ENCODE data around the gene TOM1L1. TPM values are rescaled to one million over a fixed set of nuclear protein-coding genes. Genes with fewer than 3 reads are reported as not detected.

TOM1L1 gene
- total and polyA plus RNA-seq, 7 donors, result 23.0 to 61.7 (median 30.5) TPM

DNA sequence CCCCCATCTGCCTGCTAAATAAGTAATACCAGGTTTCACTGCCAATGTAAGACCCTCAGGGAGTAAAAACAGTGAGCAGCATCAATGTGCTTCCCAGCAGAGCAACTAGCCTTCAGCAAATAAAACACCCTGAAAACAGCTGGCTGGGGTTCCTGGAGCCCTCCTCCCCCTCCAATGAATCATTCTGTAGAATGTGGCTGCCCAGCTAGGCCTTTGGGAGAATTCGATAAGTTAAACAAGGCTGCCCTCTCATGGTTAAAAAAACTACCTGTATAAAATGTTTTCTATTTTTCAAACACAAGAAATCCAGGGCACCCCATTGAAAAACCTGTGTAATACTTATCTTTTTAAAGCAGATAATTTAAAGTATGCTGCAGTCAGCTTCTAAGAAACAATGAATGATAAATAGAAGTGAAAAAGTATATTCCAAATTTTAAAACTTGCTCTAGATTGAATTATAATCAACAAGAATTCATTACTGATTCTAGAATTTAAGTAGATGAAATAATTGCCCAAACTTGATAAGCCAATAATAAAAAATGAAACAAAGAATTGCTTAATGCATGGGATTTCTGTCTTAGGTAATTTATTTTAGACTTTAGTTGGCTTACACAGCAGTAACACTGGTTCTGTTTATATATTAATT lies 9.4 kb upstream of the TOM1L1 start:
- WGBS, 2 donors, result 2 to 3% methylated on average over 1 of the region's 1 CpG
- Histone ChIP-seq H3K4me3 (no peak overlapping the region), H3K4me1 (peaks cover 0 to 3% (median 0%) of the 10 kb centered on the region in 4 donors), H3K36me3 (no peaks in the 10 kb centered on the region), H3K27ac (no peak overlapping the region), H3K27me3 (no peaks in the 10 kb centered on the region), H3K9me3 (no peaks in the 10 kb centered on the region)
- TF ChIP-seq, protein P1, sequence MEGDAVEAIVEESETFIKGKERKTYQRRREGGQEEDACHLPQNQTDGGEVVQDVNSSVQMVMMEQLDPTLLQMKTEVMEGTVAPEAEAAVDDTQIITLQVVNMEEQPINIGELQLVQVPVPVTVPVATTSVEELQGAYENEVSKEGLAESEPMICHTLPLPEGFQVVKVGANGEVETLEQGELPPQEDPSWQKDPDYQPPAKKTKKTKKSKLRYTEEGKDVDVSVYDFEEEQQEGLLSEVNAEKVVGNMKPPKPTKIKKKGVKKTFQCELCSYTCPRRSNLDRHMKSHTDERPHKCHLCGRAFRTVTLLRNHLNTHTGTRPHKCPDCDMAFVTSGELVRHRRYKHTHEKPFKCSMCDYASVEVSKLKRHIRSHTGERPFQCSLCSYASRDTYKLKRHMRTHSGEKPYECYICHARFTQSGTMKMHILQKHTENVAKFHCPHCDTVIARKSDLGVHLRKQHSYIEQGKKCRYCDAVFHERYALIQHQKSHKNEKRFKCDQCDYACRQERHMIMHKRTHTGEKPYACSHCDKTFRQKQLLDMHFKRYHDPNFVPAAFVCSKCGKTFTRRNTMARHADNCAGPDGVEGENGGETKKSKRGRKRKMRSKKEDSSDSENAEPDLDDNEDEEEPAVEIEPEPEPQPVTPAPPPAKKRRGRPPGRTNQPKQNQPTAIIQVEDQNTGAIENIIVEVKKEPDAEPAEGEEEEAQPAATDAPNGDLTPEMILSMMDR (IDR thresholded peaks at IDR 0.05), result no peak
- TF ChIP-seq EP300 (IDR thresholded peaks at IDR 0.05) (no peak), POLR2A (IDR thresholded peaks at IDR 0.05) (no peak), POLR2AphosphoS5 (IDR thresholded peaks at IDR 0.05) (no peak)
- intact Hi-C loops (cut with DNase I), result loop anchor here (5.0 kb wide), 1 partner anchor 1859 kb away; no protein-coding TSS in a partner anchor
- no peak for DNase-seq

DNA sequence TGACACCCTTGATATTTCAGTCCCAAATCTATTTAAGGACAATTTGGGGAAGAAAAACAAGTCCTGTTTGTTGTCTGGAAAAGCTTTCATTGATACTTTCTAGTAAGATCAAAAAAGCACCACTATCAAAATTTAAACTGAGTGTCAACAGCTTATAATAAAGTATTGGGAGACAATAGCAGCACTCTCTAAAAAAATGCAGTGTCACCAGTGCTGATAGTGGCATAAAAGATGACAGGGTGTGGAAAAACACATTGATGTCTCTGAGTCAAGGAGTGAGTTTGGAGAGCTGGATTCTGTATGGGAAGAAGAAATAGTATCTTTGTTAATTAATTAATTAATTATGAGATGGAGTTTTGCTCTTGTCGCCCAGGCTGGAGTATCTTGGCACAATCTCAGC lies 8.3 kb upstream of the TOM1L1 start:
- Histone ChIP-seq H3K4me1 (peaks cover 0 to 3% (median 0%) of the 10 kb centered on the region in 4 donors), H3K36me3 (no peaks in the 10 kb centered on the region), H3K27ac (no peak overlapping the region), H3K9me3 (no peaks in the 10 kb centered on the region), H3K27me3 (no peaks in the 10 kb centered on the region), H3K4me3 (no peak overlapping the region)
- DNase-seq, result no peak
- intact Hi-C loops (cut with DNase I), result loop anchor here (5.0 kb wide), 1 partner anchor 1860 kb away; no protein-coding TSS in a partner anchor
- no peak for TF ChIP-seq EP300 (IDR thresholded peaks at IDR 0.05)
- WGBS, 2 donors, result 92 to 95% methylated on average over 1 of the region's 1 CpG

DNA sequence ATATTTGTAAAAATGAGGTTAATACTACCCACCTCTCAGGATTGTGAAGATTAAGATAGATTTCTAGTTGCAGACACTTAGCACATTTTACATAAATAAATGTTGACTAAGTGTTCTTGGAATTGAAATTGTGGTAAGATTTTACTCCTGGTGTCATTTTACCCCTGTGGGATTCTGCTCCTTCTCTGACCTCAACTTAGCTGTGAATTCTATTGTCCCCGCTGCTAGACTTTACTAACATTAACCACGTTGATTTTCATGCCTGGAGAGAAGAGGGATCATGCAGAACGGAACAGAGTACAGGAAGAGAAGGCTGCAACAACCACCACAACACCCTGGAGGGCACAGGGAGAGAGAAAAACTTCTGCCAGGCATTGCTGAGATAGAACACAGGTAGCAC lies 2.1 kb upstream of the TOM1L1 start:
- no peak overlapping the region for H3K4me3 ChIP-seq
- TF ChIP-seq POLR2A (IDR thresholded peaks at IDR 0.05) (no peak), POLR2AphosphoS5 (IDR thresholded peaks at IDR 0.05) (no peak), EP300 (IDR thresholded peaks at IDR 0.05) (no peak)
- TF ChIP-seq, protein P1 (IDR thresholded peaks at IDR 0.05), result no peak
- no peak for DNase-seq
- intact Hi-C loops (cut with DNase I), result no loop called here
- H3K9me3 ChIP-seq, result no peaks in the 10 kb centered on the region
- no peaks in the 10 kb centered on the region for H3K27me3 ChIP-seq
- WGBS, 2 donors, result 66 to 76% methylated on average over 3 of the region's 3 CpGs
- H3K4me1 ChIP-seq, result peaks cover 3 to 19% (median 16%) of the 10 kb centered on the region in 4 donors
- no peaks in the 10 kb centered on the region for H3K36me3 ChIP-seq
- H3K27ac ChIP-seq, result no peak overlapping the region

DNA sequence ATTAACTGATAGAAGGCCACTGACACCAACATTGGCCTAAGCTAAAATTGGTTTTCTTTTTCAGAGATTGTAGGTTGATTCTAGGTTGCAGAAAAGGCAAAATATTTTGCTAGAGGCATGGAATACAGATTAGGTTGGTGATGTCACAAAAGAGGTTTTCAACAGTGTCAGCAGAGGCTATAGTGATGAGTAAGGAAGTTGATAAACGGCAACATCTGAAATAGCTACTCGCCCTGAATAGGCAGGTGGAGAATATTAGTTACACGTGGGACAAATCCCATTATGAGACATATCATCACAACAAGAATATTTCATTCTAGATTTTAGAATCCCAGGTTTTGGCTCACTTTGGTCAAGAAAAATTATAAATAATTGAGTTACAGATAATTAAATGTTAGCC lies 1.5 kb upstream of the TOM1L1 start:
- no peak for DNase-seq
- intact Hi-C loops (cut with DNase I), result no loop called here

More for the DNA sequence above, 1.5 kb upstream of the TOM1L1 start:
- no peaks in the 10 kb centered on the region for H3K9me3 ChIP-seq
- H3K4me3 ChIP-seq, result no peak overlapping the region
- H3K27ac ChIP-seq, result no peak overlapping the region
- H3K36me3 ChIP-seq, result no peaks in the 10 kb centered on the region
- 77 to 88% methylated on average over 3 of the region's 3 CpGs for WGBS, 2 donors
- no peaks in the 10 kb centered on the region for H3K27me3 ChIP-seq
- peaks cover 3 to 19% (median 16%) of the 10 kb centered on the region in 4 donors for H3K4me1 ChIP-seq
- TF ChIP-seq, protein P1 (IDR thresholded peaks at IDR 0.05), result no peak
- no peak for TF ChIP-seq EP300 (IDR thresholded peaks at IDR 0.05)
- TF ChIP-seq POLR2A (IDR thresholded peaks at IDR 0.05), result no peak
- TF ChIP-seq POLR2AphosphoS5 (IDR thresholded peaks at IDR 0.05), result no peak

All from sigmoid colon (tissue), 7 donors.